A549 (cell line): ENCODE data around the gene SCO2. TPM values are rescaled to one million over a fixed set of nuclear protein-coding genes. Genes with fewer than 3 reads are reported as not detected.

Source experiments
- ATAC-seq, 2 experiments: fragments of 200-7000 bp in 1 of 2; fragments of >200 bp in 1 of 2; cut with Nextera tagmentation in 1 of 2; cut with Tn5 transposase in 1 of 2; 3 replicates each; pipeline versions ENCODE4 v1.8.0 to v1.9.1; 2018 to 2020; ENCODE audit warnings: mild to moderate bottlenecking in 1 of 2, moderate library complexity in 1 of 2
- CTCF ChIA-PET: fragments of 300-600 bp; sonication (Branson Sonifier 250); formaldehyde crosslinking; extraction: SDS; loops from one replicate; lab custom pipeline; 2021; ENCODE audit warnings: antibody characterized with exemption, inconsistent platforms; lab: Yijun Ruan, JAX
- POLR2A ChIA-PET: fragments of 350-600 bp; formaldehyde crosslinking; extraction: SDS; loops from one replicate; lab custom pipeline; 2021; ENCODE audit warnings: antibody characterized with exemption, inconsistent platforms; lab: Yijun Ruan, JAX
- DNase-seq, 2 experiments: peaks; one replicate each; pipeline versions ENCODE4 v3.0.0 to v3.0.0-alpha.2; 2011 to 2016; ENCODE audit warnings: low read depth in 1 of 2, low spot score in 1 of 2
- FAIRE-seq: peaks from 2 replicates; lab custom pipeline; 2011; peaks lifted over from hg19 to GRCh38; lab: Jason Lieb, UNC
- H3K27ac ChIP-seq, 2 experiments: fragments of >200 bp; sonication (Bioruptor Twin); formaldehyde crosslinking; 3 replicates each; pipeline ENCODE4 v1.5.1; 2016 to 2017
- H3K4me1 ChIP-seq: fragments of >200 bp; sonication (Bioruptor Twin); formaldehyde crosslinking; 3 replicates; pipeline ENCODE4 v1.6.1; 2016
- H3K4me2 ChIP-seq: fragments of >200 bp; sonication (Bioruptor Twin); formaldehyde crosslinking; 3 replicates; pipeline ENCODE4 v1.6.1; 2016
- H3K4me3 ChIP-seq: fragments of >200 bp; sonication (Bioruptor Twin); formaldehyde crosslinking; 3 replicates; pipeline ENCODE4 v1.5.1; 2016
- H3K9me3 ChIP-seq: fragments of >200 bp; sonication (Bioruptor Twin); formaldehyde crosslinking; 3 replicates; pipeline ENCODE4 v1.6.1; 2016
- BCL3 ChIP-seq: fragments of >200 bp; sonication (Bioruptor Twin); formaldehyde crosslinking; IDR thresholded peaks from 3 replicates; pipeline ENCODE4 v1.6.1; 2016
- CBX2 ChIP-seq: fragments of 200-600 bp; sonication (generic); IDR thresholded peaks from 2 replicates; pipeline ENCODE4 v1.6.1; 2016; ENCODE audit warnings: low read depth, mild to moderate bottlenecking, borderline replicate concordance
- CHD4 ChIP-seq: fragments of 200-600 bp; sonication (generic); IDR thresholded peaks from 2 replicates; pipeline ENCODE4 v1.6.1; 2016; ENCODE audit warnings: antibody characterized with exemption, mild to moderate bottlenecking, borderline replicate concordance
- CTCF ChIP-seq: fragments of >200 bp; sonication (Bioruptor Twin); formaldehyde crosslinking; IDR thresholded peaks from 3 replicates; pipeline ENCODE4 v1.5.1; 2016
- ELK1 ChIP-seq: fragments of 150-350 bp; IDR thresholded peaks from 2 replicates; pipeline ENCODE4 v1.6.1; 2014; ENCODE audit warnings: low read depth, mild to moderate bottlenecking, low read length
- ESRRA ChIP-seq: fragments of 150-350 bp; IDR thresholded peaks from 2 replicates; pipeline ENCODE4 v1.6.1; 2014; ENCODE audit warnings: mild to moderate bottlenecking, low read length, borderline replicate concordance
- FOSB ChIP-seq: fragments of 250-450 bp; sonication (Bioruptor Pico); IDR thresholded peaks from 2 replicates; pipeline ENCODE4 v1.5.0; 2020; ENCODE audit warnings: mild to moderate bottlenecking, moderate library complexity
- HOXA7 ChIP-seq: fragments of 250-450 bp; sonication (Bioruptor Pico); IDR thresholded peaks from 2 replicates; pipeline ENCODE4 v1.5.0; 2020; ENCODE audit warnings: mild to moderate bottlenecking, moderate library complexity
- HOXB13 ChIP-seq: fragments of 250-450 bp; sonication (Bioruptor Pico); IDR thresholded peaks from 2 replicates; pipeline ENCODE4 v1.5.0; 2020; ENCODE audit warnings: low read depth, mild to moderate bottlenecking, moderate library complexity
- HOXB5 ChIP-seq: fragments of 250-450 bp; sonication (Bioruptor Pico); IDR thresholded peaks from 2 replicates; pipeline ENCODE4 v1.5.0; 2020; ENCODE audit warnings: mild to moderate bottlenecking, moderate library complexity
- JUN ChIP-seq, 2 experiments: fragments of >200 bp; sonication (Bioruptor Twin); formaldehyde crosslinking; IDR thresholded peaks; 2 replicates in 1 of 2; 3 replicates in 1 of 2; pipeline ENCODE4 v1.6.1; 2016 to 2017
- KDM1A ChIP-seq: fragments of 200-600 bp; sonication (generic); IDR thresholded peaks from 2 replicates; pipeline ENCODE4 v1.6.1; 2016; ENCODE audit warnings: low read depth, mild to moderate bottlenecking
- MYC ChIP-seq: IDR thresholded peaks from 2 replicates; pipeline ENCODE4 v1.6.1; 2012; ENCODE audit warnings: mild to moderate bottlenecking, inconsistent platforms, low read length, improper control_type of control experiment, borderline replicate concordance
- NFE2L2 ChIP-seq: fragments of 150-350 bp; conservative IDR thresholded peaks from 2 replicates; pipeline ENCODE4 v1.6.1; 2014; ENCODE audit warnings: low read length
- NR3C1 ChIP-seq: fragments of >200 bp; sonication (Bioruptor Twin); formaldehyde crosslinking; IDR thresholded peaks from 3 replicates; pipeline ENCODE4 v1.6.1; 2017
- PBX3 ChIP-seq: IDR thresholded peaks from 2 replicates; pipeline ENCODE4 v1.6.1; 2012
- PHF8 ChIP-seq: fragments of 200-600 bp; sonication (generic); IDR thresholded peaks from 2 replicates; pipeline ENCODE4 v1.6.1; 2016; ENCODE audit warnings: low read depth, mild to moderate bottlenecking, antibody characterized with exemption, moderate library complexity, borderline replicate concordance
- POLR2A ChIP-seq: IDR thresholded peaks from 2 replicates; pipeline ENCODE4 v1.6.1; 2012; ENCODE audit warnings: mild to moderate bottlenecking, low read length
- RAD21 ChIP-seq, 2 experiments: fragments of >200 bp in 1 of 2; sonication (Bioruptor Twin) in 1 of 2; formaldehyde crosslinking in 1 of 2; IDR thresholded peaks in 1 of 2; conservative IDR thresholded peaks in 1 of 2; 2 replicates in 1 of 2; 3 replicates in 1 of 2; pipeline ENCODE4 v1.6.1; 2012 to 2018; ENCODE audit warnings: inconsistent platforms in 1 of 2
- RFX5 ChIP-seq: fragments of 450-650 bp; IDR thresholded peaks from 2 replicates; pipeline ENCODE4 v1.7.1; 2014; ENCODE audit warnings: antibody characterized with exemption, mild to moderate bottlenecking, moderate library complexity
- SMC3 ChIP-seq: fragments of >200 bp; sonication (Bioruptor Twin); formaldehyde crosslinking; IDR thresholded peaks from 3 replicates; pipeline ENCODE4 v1.6.1; 2018; ENCODE audit warnings: inconsistent platforms
- TP53 ChIP-seq: fragments of 250-450 bp; sonication (Bioruptor Pico); IDR thresholded peaks from 2 replicates; pipeline ENCODE4 v1.5.0; 2021; ENCODE audit warnings: mild to moderate bottlenecking, moderate library complexity
- ZFP36 ChIP-seq: fragments of 450-650 bp; IDR thresholded peaks from 2 replicates; pipeline ENCODE4 v1.6.1; 2014; ENCODE audit warnings: borderline replicate concordance; ENCODE audit not compliant: partially characterized antibody
- WGBS: methylation state at CpG from one replicate; pipeline ENCODE4 v1.1.6; 2017; ENCODE audit errors: missing lambda C conversion rate; 5-methylcytosine and 5-hydroxymethylcytosine counted together
- polyA plus RNA-seq, 4 experiments: library from polyadenylated mRNA; depleted of rRNA in 3 of 4; stranded (reverse); fragments of >200 nt; fragmentation: RNase III in 1 of 4; extraction: RNeasy Plus Mini Kit Qiagen cat#74134 plus additional on column Dnase treatment in 1 of 4; gene quantifications; 2 replicates in 3 of 4; 3 replicates in 1 of 4; pipeline ENCODE4 v1.2.3, GENCODE V29; 2011 to 2017

Gene SCO2
- polyA plus RNA-seq, 2 of the 4 experiments (the other 2 are of a cell fraction) = 0.37 to 1.7 TPM

GRCh38 chr22:50526834-50527801, 1.7 kb upstream of the SCO2 start:
- no peaks in the 10 kb centered on the region for H3K9me3 ChIP-seq
- ATAC-seq (peak; percentile 17 to 56; a peak in 5 of 6 replicates), DNase-seq (peak; percentile 44 to 84), FAIRE-seq (no peak)
- H3K4me1 ChIP-seq = peaks cover 20% of the 10 kb centered on the region
- H3K4me3 ChIP-seq = peak overlapping the region; percentile 70
- H3K4me2 ChIP-seq = peak overlapping the region; percentile 96
- CTCF ChIA-PET = interaction anchor here (0.5 to 3.0 kb wide), 4 partner anchors 18 to 286 kb away, joined by 3 to 19 read pairs (median 4); partner anchors contain the start of gene SYCE3
- WGBS = 43% methylated on average over 28 of the region's 29 CpGs
- TF ChIP-seq PBX3 (peak; percentile 33), HOXB5 (CRISPR knock-in tag) (no peak), BCL3 (0 out of 3 replicates have a peak, but pooled peaks have one; percentile 3), POLR2A (peak; percentile 29; the same call in 1 of the 2 replicates)
- POLR2A ChIA-PET = interaction anchor here (0.6 to 2.4 kb wide), 5 partner anchors 12 to 590 kb away, joined by 3 to 13 read pairs (median 3); partner anchors contain the start of genes KLHDC7B, LMF2 and NCAPH2
- H3K27ac ChIP-seq = peak overlapping the region; percentile 92 to 99

- no CpG with 5 or more reads among the region's 77 CpGs for WGBS
- no peak for FAIRE-seq
- no peaks in the 10 kb centered on the region for H3K9me3 ChIP-seq
- ChIA-PET POLR2A (interaction anchor here (0.6 to 2.8 kb wide), 9 partner anchors 13 to 336 kb away, joined by 3 to 36 read pairs (median 4); partner anchors contain the start of genes CHKB, KLHDC7B, LMF2 and NCAPH2), CTCF (interaction anchor here (0.7 to 2.7 kb wide), 32 partner anchors 9 to 385 kb away, joined by 3 to 31 read pairs (median 4); partner anchors contain the start of genes KLHDC7B, LMF2, NCAPH2 and SYCE3)
- peak overlapping the region; percentile 92 to 99 for H3K27ac ChIP-seq
- ATAC-seq = peak; percentile 28
- H3K4me1 ChIP-seq = peaks cover 20% of the 10 kb centered on the region
- peak overlapping the region; percentile 70 for H3K4me3 ChIP-seq
- peak; percentile 53 to 74 for DNase-seq
- peak overlapping the region; percentile 96 for H3K4me2 ChIP-seq
- TF ChIP-seq CBX2 (no peak), ZFP36 (no peak), BCL3 (0 out of 3 replicates have a peak, but pooled peaks have one; percentile 14), NFE2L2 (no peak), JUN (IDR thresholded peaks at IDR 0.05) (peak in 1 of 2 experiments; percentile 65; a peak in 3 of 5 replicates), FOSB (CRISPR knock-in tag) (no peak), HOXB5 (CRISPR knock-in tag) (no peak), SMC3 (peak; percentile 38), RAD21 (conservative IDR thresholded peaks at IDR 0.05 in 1 of 2, IDR thresholded peaks at IDR 0.05 in 1 of 2) (peak in 1 of 2 experiments; percentile 33; a peak in 1 of 5 replicates), KDM1A (no peak), HOXA7 (no peak), RFX5 (no peak), POLR2A (peak; percentile 23), MYC (0 out of 2 replicates have a peak, but pooled peaks have one; percentile 17), ELK1 (no peak), ESRRA (no peak), CHD4 (no peak), TP53 (CRISPR knock-in tag) (0 out of 2 replicates have a peak, but pooled peaks have one; percentile 10), PBX3 (no peak; the same call in 1 of the 2 replicates), HOXB13 (CRISPR knock-in tag) (no peak), CTCF (peak; percentile 68), NR3C1 (no peak), PHF8 (peak; percentile 39; the same call in 1 of the 2 replicates)
Observed at GRCh38 chr22:50526108-50526833, 873 bp upstream of the SCO2 start.
